Inflammatory macrophage (primary cell): ENCODE data around the gene MINDY3.

ENCODE experiments used
- DNase-seq, 2 donors: peaks; one replicate each; pipeline ENCODE4 v3.0.0-alpha.2; 2020 to 2022

MINDY3 gene

GRCh38 chr10:15730341-15730740, 130.0 kb downstream of the MINDY3 start:
- DNase-seq = no peak

- no peak for DNase-seq
Observed at GRCh38 chr10:15729890-15730289, 130.4 kb downstream of the MINDY3 start.
